Ramos (cell line): ENCODE data around the gene FAM170A.

Experiments used
- in situ Hi-C: fragments of 300-500 bp; cut with MboI; formaldehyde crosslinking; loops from one replicate; pipeline ENCODE4 v1.14.3; 2022; ENCODE audit warnings: low sequenced_read_pairs; ENCODE audit not compliant: unreplicated experiment

FAM170A gene, protein sequence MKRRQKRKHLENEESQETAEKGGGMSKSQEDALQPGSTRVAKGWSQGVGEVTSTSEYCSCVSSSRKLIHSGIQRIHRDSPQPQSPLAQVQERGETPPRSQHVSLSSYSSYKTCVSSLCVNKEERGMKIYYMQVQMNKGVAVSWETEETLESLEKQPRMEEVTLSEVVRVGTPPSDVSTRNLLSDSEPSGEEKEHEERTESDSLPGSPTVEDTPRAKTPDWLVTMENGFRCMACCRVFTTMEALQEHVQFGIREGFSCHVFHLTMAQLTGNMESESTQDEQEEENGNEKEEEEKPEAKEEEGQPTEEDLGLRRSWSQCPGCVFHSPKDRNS

GRCh38 chr5:119629339-119629738 lies at the start of gene FAM170A:
Gene FAM170A, plus strand, starts transcription at chr5:119629558. Its CDS starts 211 bp downstream, at chr5:119629769.
- in situ Hi-C loops = no loop called here

DNA sequence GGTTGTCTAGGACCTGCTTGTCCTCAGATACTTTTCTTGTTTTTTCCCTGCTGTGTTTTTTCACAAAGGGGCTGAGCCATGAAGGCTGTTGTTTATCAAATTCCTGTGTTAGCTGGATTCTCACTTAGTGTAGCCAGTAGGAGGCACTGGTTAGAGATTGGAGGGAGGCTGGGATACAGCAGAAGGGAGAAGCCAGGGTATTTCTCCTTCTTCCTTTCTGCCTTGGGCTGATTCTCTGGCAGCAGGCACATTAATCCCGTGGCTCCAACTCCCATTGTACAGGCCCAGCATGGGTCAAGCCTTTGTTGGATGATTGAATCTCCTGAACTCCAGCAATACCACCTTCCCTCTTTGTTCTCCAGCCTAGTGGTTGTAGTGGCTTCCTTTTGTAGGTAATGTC lies 46.4 kb upstream of the FAM170A start:
- in situ Hi-C loops = no loop called here

DNA sequence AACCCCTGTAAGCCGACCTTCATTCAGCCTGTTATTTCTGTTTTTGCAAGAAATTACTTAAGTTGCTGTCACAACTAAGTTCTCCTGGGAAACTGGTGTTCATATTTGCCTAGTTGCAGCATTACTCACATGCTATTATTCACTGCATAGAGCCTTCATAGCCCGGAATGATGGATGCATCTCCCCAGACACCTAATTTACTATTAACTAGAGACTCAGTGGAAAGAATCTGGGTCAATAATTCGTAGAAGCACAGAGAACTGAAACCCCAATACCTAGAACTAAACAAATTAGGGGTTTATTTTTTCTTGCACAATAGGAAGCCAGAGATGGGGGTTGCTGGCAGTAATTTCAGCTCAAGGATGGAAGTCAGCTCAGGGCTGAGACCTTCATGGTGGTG lies 45.7 kb upstream of the FAM170A start:
- in situ Hi-C loops = no loop called here

DNA sequence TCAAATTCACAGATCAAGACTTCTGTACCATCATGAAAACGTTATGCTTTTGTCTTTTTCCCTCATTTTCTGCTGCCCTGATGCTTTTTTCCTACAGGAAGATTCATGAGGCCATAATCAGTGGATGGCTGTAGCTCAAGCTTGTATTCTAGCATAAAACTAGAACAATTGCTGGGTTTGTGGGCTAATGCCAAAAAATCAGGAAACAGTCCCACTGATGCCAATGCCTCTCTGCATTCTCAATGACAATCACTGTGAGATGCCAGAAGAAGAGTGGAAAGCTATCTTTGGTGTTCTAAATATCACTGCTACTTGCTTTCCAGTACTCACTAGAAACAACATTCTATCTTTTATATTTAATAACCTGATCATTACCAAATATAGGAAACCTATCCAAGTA lies 33.3 kb upstream of the FAM170A start:
- in situ Hi-C loops = no loop called here

DNA sequence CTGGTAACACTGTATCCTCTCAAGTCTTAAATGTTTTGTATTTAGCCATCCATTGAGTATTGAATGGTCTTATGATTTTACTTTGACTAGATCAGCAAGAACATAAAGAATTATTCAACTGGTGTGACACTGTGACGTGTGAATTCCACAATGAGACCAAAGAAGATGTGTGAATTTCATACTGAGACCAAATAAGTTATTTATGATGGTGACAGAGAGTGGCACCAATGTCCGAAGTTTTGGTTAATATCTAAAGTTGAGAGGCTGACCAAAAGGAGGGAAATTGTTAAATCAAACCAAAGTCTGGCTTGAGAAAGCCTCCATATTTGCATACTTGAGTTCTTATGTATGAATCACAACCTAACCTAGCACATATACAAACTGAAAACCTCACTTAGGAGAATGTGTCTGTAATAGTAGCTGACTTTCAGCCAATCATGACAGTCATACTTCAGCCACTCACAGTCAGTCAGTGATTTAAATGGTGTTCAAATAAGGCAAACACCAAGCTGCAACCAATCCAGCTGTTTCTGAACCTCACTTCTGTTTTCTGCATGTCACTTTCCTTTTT lies 31.5 kb upstream of the FAM170A start:
- in situ Hi-C loops = no loop called here

GRCh38 chr5:119613937-119614336 lies 15.4 kb upstream of the FAM170A start:
- in situ Hi-C loops = no loop called here

GRCh38 chr5:119614838-119615237 lies 14.5 kb upstream of the FAM170A start:
- in situ Hi-C loops = no loop called here

GRCh38 chr5:119626086-119626485 lies 3.3 kb upstream of the FAM170A start:
- in situ Hi-C loops = no loop called here

- in situ Hi-C loops = no loop called here
Measured at GRCh38 chr5:119630752-119631440, 1.5 kb downstream of the FAM170A start.

DNA sequence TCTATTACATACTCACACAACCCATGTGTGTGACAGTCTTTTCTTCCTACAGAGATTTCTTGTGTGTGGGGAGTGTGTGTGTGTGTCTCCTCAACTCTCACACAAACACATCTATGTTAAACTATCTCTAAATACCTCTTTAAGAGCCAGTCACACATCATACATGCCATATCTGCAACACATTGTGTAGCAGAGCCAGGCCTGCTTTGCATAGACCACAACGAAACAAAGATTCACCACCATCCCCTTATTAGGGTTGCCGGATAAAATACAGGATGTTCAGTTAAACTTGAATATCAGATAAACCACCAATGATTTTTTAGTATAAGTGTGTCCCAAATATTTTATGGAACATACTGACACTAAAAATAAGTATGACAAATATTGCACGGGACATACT lies 2.3 kb downstream of the FAM170A start:
- in situ Hi-C loops = no loop called here

GRCh38 chr5:119651486-119651885 lies 22.1 kb downstream of the FAM170A start:
- in situ Hi-C loops = no loop called here

GRCh38 chr5:119655061-119655460 lies 25.7 kb downstream of the FAM170A start:
- in situ Hi-C loops = no loop called here

DNA sequence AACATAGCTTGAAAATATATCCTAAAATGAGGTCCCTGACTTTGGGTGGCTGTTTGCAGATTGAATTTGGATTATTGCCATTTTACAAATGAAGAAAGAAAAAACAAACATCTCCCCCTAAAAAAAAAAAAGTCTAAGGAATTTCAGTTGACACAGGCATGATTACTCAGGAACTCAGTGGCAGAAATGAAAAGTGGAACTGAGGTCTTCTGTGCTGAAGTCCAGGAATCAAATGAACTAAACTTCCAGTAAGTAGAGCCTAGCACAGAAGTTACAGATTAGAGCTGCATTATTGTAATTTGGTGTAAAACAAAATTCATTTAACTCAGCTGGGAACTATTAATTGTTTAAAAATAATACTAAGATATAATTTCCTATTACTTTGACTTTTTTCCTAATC lies 26.7 kb downstream of the FAM170A start:
- in situ Hi-C loops = no loop called here

- in situ Hi-C loops = no loop called here
Measured at GRCh38 chr5:119666542-119666941, 37.2 kb downstream of the FAM170A start.

- in situ Hi-C loops = no loop called here
Measured at GRCh38 chr5:119678351-119679028, 49.1 kb downstream of the FAM170A start.

DNA sequence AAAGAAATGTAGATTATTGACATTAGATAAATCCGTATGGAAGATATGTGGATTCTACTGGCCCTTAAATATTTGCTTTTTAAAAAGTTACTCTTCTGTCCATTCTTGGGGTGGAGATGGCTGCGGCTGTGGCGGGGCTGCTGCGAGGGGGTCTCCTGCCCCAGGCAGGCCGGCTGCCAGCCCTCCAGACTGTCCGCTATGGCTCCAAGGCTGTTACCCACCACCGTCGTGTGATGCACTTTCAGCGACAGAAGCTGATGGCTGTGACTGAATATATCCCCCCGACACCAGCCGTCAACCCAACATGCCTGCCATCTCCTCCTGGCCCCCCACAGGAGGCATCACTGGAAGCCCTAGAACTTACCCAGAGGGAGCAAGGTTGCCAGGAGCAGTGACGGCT lies 50.7 kb downstream of the FAM170A start:
- in situ Hi-C loops = no loop called here

- in situ Hi-C loops = no loop called here
Measured at GRCh38 chr5:119681734-119682133, 52.4 kb downstream of the FAM170A start.

GRCh38 chr5:119682372-119682771 lies 53.0 kb downstream of the FAM170A start:
- in situ Hi-C loops = no loop called here
